Lung (tissue), 12 donors: ENCODE measurements around the gene CTTN. TPM values are rescaled to one million over a fixed set of nuclear protein-coding genes. Genes with fewer than 3 reads are reported as not detected.

Experiments
- ATAC-seq: fragments of 200-7000 bp; cut with Tn5 transposase; one replicate; pipeline ENCODE4 v1.9.1; 2020; ENCODE audit warnings: moderate number of reproducible peaks; ENCODE audit not compliant: insufficient read depth, low FRiP score
- DNase-seq, 3 donors: peaks; one replicate each; pipeline ENCODE4 v3.0.0-alpha.2; 2013 to 2017
- H3K27ac ChIP-seq, 2 donors: one replicate each; pipeline ENCODE4 v1.5.1; 2013; ENCODE audit warnings: mild to moderate bottlenecking in 2 of 2, moderate library complexity in 2 of 2, control low read depth in 1 of 2, inconsistent platforms in 1 of 2, low read depth in 1 of 2, low read length in 1 of 2
- H3K27me3 ChIP-seq, 3 donors: one replicate each; pipeline ENCODE4 v1.5.1; 2013; ENCODE audit warnings: low read length in 2 of 3; ENCODE audit not compliant: control insufficient read depth in 3 of 3, insufficient read depth in 3 of 3
- H3K36me3 ChIP-seq, 4 donors: one replicate each; pipeline ENCODE4 v1.5.1; 2013; ENCODE audit warnings: low read length in 4 of 4, mild to moderate bottlenecking in 1 of 4, moderate library complexity in 1 of 4; ENCODE audit not compliant: control insufficient read depth in 4 of 4, insufficient read depth in 4 of 4
- H3K4me1 ChIP-seq, 5 donors: one replicate each; pipeline ENCODE4 v1.5.1; 2013; ENCODE audit warnings: low read length in 5 of 5, mild to moderate bottlenecking in 2 of 5, moderate library complexity in 1 of 5; ENCODE audit not compliant: control insufficient read depth in 5 of 5, insufficient read depth in 5 of 5
- H3K4me3 ChIP-seq: one replicate; pipeline ENCODE4 v1.5.1; 2013; ENCODE audit warnings: mild to moderate bottlenecking, control low read depth, moderate library complexity
- H3K9ac ChIP-seq, 2 donors: one replicate each; pipeline ENCODE4 v1.5.1; 2013; ENCODE audit warnings: low read length in 2 of 2, control low read depth in 1 of 2; ENCODE audit not compliant: insufficient read depth in 1 of 2
- H3K9me3 ChIP-seq, 4 donors: one replicate each; pipeline ENCODE4 v1.5.1; 2013; ENCODE audit warnings: low read length in 3 of 4, mild to moderate bottlenecking in 1 of 4, moderate library complexity in 1 of 4; ENCODE audit not compliant: control insufficient read depth in 4 of 4, insufficient read depth in 3 of 4
- CTCF ChIP-seq: IDR thresholded peaks from 2 replicates; pipeline ENCODE4 v1.5.1; 2012; ENCODE audit warnings: mild to moderate bottlenecking; ENCODE audit errors: control extremely low read depth, extremely low read depth
- whole genome bisulfite sequencing, 2 donors: extraction: QIAGEN DNeasy Blood & Tissue Kit; methylation state at CpG; one replicate each; pipeline ENCODE4 v1.1.7; 2013; 5-methylcytosine and 5-hydroxymethylcytosine counted together
- polyA plus RNA-seq, 2 donors: library from polyadenylated mRNA; stranded (reverse); fragments of 200-250 nt; gene quantifications; one replicate each; pipeline ENCODE4 v1.2.1, GENCODE V29; 2013
- total RNA-seq, 2 donors: library from RNA; depleted of rRNA in 1 of 2; stranded (reverse); fragments of >200 nt in 1 of 2; gene quantifications; one replicate each; pipeline ENCODE4 v1.2.1, GENCODE V29; 2014 to 2021
- donor health status: control.
- donor health status: control.
- donor health status: Bipolar disorder and iron deficiency.
- donor health status: healthy.
- donor health status: DM: yes; HTN: yes; CAD: no.

CTTN gene
- total and polyA plus RNA-seq, 4 donors, result 89.8 to 235 (median 154) TPM

DNA sequence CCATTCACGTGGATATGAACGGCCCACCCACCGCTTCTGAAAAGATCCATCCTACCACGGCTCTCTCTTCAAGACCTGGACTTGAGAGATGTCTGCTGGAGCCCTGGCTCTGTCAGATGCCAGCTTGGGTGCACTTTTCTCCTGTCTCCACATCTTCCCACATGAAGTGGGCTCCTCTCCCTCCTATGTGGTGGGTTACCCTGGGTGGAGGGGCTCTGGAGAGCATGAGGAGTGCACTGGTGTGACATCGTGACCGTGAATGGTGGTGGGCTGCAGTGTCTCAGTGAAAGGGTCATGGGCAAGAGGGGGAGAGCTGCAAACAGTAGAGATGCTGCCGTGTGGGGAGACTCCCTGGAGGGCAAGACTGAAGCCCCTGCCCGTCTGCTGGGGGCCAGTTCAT, 76.4 kb downstream of the CTTN start:
- H3K4me3 ChIP-seq, result no peak overlapping the region
- no peaks in the 10 kb centered on the region for H3K4me1 ChIP-seq
- no peak for ATAC-seq
- no peak for DNase-seq
- WGBS, 2 donors, result 92 to 95% methylated on average over 8 of the region's 8 CpGs
- H3K9me3 ChIP-seq, result no peaks in the 10 kb centered on the region
- no peak overlapping the region for H3K27ac ChIP-seq
- H3K27me3 ChIP-seq, result no peaks in the 10 kb centered on the region
- no peak overlapping the region for H3K9ac ChIP-seq
- no peaks in the 10 kb centered on the region for H3K36me3 ChIP-seq
- no peak for TF ChIP-seq CTCF

- 82 to 89% methylated on average over 4 of the region's 4 CpGs for WGBS, 2 donors
- no peak for ATAC-seq
Observed at GRCh38 chr11:70476669-70477068, 78.3 kb downstream of the CTTN start.

DNA sequence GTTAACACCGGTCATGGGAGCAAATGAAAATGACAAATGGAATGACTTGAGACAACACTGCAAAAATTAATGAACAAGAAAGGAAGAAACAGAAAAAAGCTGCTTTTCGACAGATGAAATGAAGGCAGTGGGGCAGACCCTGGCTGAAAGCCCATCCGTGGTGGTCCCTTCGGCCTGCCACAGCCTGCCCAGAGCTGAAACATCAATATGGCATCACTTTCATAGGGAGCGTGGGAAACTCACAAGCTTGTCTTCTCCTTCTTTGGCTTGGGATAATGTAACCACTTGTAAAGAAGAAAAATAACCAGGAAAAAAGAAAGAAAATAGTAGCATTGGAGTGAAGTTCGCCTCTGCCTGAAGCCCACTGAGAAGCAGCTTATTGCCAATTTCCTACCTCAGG, 78.8 kb downstream of the CTTN start:
- Histone ChIP-seq H3K9ac (no peak overlapping the region), H3K36me3 (no peaks in the 10 kb centered on the region), H3K27me3 (no peaks in the 10 kb centered on the region), H3K4me1 (no peaks in the 10 kb centered on the region), H3K9me3 (no peaks in the 10 kb centered on the region), H3K4me3 (no peak overlapping the region), H3K27ac (no peak overlapping the region)
- TF ChIP-seq CTCF, result no peak
- WGBS, 2 donors, result 89 to 93% methylated on average over 6 of the region's 6 CpGs
- DNase-seq, result no peak
- no peak for ATAC-seq

More at GRCh38 chr11:70476669-70477068, 78.3 kb downstream of the CTTN start:
- H3K4me1 ChIP-seq, result no peaks in the 10 kb centered on the region
- no peak overlapping the region for H3K27ac ChIP-seq
- no peak for DNase-seq
- no peaks in the 10 kb centered on the region for H3K36me3 ChIP-seq
- no peak overlapping the region for H3K9ac ChIP-seq
- H3K4me3 ChIP-seq, result no peak overlapping the region
- H3K27me3 ChIP-seq, result no peaks in the 10 kb centered on the region
- no peak for TF ChIP-seq CTCF
- H3K9me3 ChIP-seq, result no peaks in the 10 kb centered on the region

GRCh38 chr11:70477609-70478008, 79.3 kb downstream of the CTTN start:
- no peak overlapping the region for H3K27ac ChIP-seq
- H3K4me3 ChIP-seq, result no peak overlapping the region
- H3K9me3 ChIP-seq, result no peaks in the 10 kb centered on the region
- H3K9ac ChIP-seq, result no peak overlapping the region
- DNase-seq (no peak), ATAC-seq (no peak)
- WGBS, 2 donors, result 80 to 81% methylated on average over 10 of the region's 10 CpGs
- no peak for TF ChIP-seq CTCF
- H3K27me3 ChIP-seq, result no peaks in the 10 kb centered on the region
- H3K4me1 ChIP-seq, result peaks cover 0 to under 1% (median 0%) of the 10 kb centered on the region in 5 donors
- no peaks in the 10 kb centered on the region for H3K36me3 ChIP-seq
